ENCODE results near the gene FHOD1.

- TF ChIP-seq CTCF (conservative IDR thresholded peaks at IDR 0.05 in 1 of 2, IDR thresholded peaks at IDR 0.05 in 1 of 2; ENCODE audit: low read depth in 1 of 2, low read length in 2 of 2) (no peak), EZH2 (IDR thresholded peaks at IDR 0.05; ENCODE audit: low read length, missing control alignments) (no peak)
These were observed 11.0 kb upstream of the FHOD1 start for GRCh38 chr16:67258161-67258835.
